ENCODE results near the gene ATP6V1C2. TPM values are rescaled to one million over a fixed set of nuclear protein-coding genes. Genes with fewer than 3 reads are reported as not detected.

ATP6V1C2 gene
- total RNA-seq, 1 donor from 2014 or later = 0.14 TPM

DNA sequence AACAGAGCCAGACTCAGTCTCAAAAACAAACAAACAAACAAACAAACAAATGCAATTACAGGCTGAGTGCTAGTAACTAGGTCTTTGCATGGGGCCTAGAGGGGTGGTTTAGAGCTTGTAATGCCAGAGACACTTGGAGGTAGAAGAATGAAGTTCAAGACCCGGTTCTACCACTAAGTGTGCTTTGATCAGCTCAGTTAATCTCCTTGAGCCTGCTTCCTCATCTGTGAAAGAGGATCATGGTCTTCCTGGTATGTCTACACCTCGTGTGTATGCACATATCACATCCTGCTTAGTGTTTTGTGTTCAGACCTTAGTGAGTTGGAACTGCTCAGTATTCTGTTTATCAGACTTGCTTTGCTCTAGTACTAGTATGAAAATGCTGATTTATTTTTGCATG is 4.8 kb upstream of the ATP6V1C2 start:
- Mint-ChIP-seq H3K36me3 (ENCODE audit: low read depth, unreplicated experiment) (no peaks in the 10 kb centered on the region), H3K4me3 (ENCODE audit: unreplicated experiment) (no peak overlapping the region), H3K9me3 (ENCODE audit: unreplicated experiment) (no peaks in the 10 kb centered on the region), H3K4me1 (ENCODE audit: low read depth, unreplicated experiment) (peaks cover 8% of the 10 kb centered on the region), H3K27ac (ENCODE audit: unreplicated experiment) (no peak overlapping the region), H3K27me3 (ENCODE audit: low read depth, unreplicated experiment) (peaks cover 37% of the 10 kb centered on the region)
- H3K27ac ChIP-seq (ENCODE audit: low read depth, low read length) = no peak overlapping the region
- H4K20me1 ChIP-seq (ENCODE audit: insufficient read depth, low read length) = no peaks in the 10 kb centered on the region
- no peaks in the 10 kb centered on the region for H3K9me3 ChIP-seq (ENCODE audit: insufficient read depth, low read depth, low read length)
- no peak for FAIRE-seq
- H3K4me1 ChIP-seq (ENCODE audit: insufficient read depth, low read length) = peaks cover 12% of the 10 kb centered on the region
- DNase-seq (ENCODE audit: low read depth) = no peak
- H3K4me3 ChIP-seq (ENCODE audit: insufficient read depth, low read depth, low read length) = no peak overlapping the region
- H3K79me2 ChIP-seq (ENCODE audit: insufficient read depth, low read length) = no peaks in the 10 kb centered on the region
- H2AFZ ChIP-seq (ENCODE audit: low read depth, low read length) = no peak overlapping the region
- peaks cover 20% of the 10 kb centered on the region for H3K27me3 ChIP-seq (ENCODE audit: insufficient read depth, low read length)
- no peak overlapping the region for H3K9ac ChIP-seq (ENCODE audit: low read length)
- TF ChIP-seq EZH2 (IDR thresholded peaks at IDR 0.05; ENCODE audit: insufficient read depth, low read length) = no peak
- TF ChIP-seq, protein P1, sequence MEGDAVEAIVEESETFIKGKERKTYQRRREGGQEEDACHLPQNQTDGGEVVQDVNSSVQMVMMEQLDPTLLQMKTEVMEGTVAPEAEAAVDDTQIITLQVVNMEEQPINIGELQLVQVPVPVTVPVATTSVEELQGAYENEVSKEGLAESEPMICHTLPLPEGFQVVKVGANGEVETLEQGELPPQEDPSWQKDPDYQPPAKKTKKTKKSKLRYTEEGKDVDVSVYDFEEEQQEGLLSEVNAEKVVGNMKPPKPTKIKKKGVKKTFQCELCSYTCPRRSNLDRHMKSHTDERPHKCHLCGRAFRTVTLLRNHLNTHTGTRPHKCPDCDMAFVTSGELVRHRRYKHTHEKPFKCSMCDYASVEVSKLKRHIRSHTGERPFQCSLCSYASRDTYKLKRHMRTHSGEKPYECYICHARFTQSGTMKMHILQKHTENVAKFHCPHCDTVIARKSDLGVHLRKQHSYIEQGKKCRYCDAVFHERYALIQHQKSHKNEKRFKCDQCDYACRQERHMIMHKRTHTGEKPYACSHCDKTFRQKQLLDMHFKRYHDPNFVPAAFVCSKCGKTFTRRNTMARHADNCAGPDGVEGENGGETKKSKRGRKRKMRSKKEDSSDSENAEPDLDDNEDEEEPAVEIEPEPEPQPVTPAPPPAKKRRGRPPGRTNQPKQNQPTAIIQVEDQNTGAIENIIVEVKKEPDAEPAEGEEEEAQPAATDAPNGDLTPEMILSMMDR (IDR thresholded peaks at IDR 0.05; ENCODE audit: insufficient read depth, low read depth, low read length) = no peak
- H3K4me2 ChIP-seq (ENCODE audit: low read length) = no peak overlapping the region
- no peaks in the 10 kb centered on the region for H3K36me3 ChIP-seq (ENCODE audit: insufficient read depth, low read length)

- peak overlapping the region; percentile 24 for H3K27ac Mint-ChIP-seq (ENCODE audit: unreplicated experiment)
- H3K4me2 ChIP-seq (ENCODE audit: low read length) = peak overlapping the region; percentile 70
- no peaks in the 10 kb centered on the region for H3K36me3 Mint-ChIP-seq (ENCODE audit: low read depth, unreplicated experiment)
- H3K4me1 Mint-ChIP-seq (ENCODE audit: low read depth, unreplicated experiment) = peaks cover 9% of the 10 kb centered on the region
- no peaks in the 10 kb centered on the region for H3K9me3 ChIP-seq (ENCODE audit: insufficient read depth, low read depth, low read length)
- H3K4me3 Mint-ChIP-seq (ENCODE audit: unreplicated experiment) = no peak overlapping the region
- FAIRE-seq (peak; percentile 43), DNase-seq (ENCODE audit: low read depth) (peak; percentile 67)
- H3K36me3 ChIP-seq (ENCODE audit: insufficient read depth, low read length) = no peaks in the 10 kb centered on the region
- H3K4me3 ChIP-seq (ENCODE audit: insufficient read depth, low read depth, low read length) = no peak overlapping the region
- H3K4me1 ChIP-seq (ENCODE audit: insufficient read depth, low read length) = peaks cover 15% of the 10 kb centered on the region
- H3K27me3 Mint-ChIP-seq (ENCODE audit: low read depth, unreplicated experiment) = peaks cover 43% of the 10 kb centered on the region
- TF ChIP-seq, protein P1 (IDR thresholded peaks at IDR 0.05; ENCODE audit: insufficient read depth, low read depth, low read length) = no peak
- TF ChIP-seq EZH2 (IDR thresholded peaks at IDR 0.05; ENCODE audit: insufficient read depth, low read length) = no peak
- no peaks in the 10 kb centered on the region for H3K79me2 ChIP-seq (ENCODE audit: insufficient read depth, low read length)
- no peak overlapping the region for H2AFZ ChIP-seq (ENCODE audit: low read depth, low read length)
- H3K9me3 Mint-ChIP-seq (ENCODE audit: unreplicated experiment) = no peaks in the 10 kb centered on the region
- no peaks in the 10 kb centered on the region for H4K20me1 ChIP-seq (ENCODE audit: insufficient read depth, low read length)
- H3K27me3 ChIP-seq (ENCODE audit: insufficient read depth, low read length) = peaks cover 30% of the 10 kb centered on the region
- H3K27ac ChIP-seq (ENCODE audit: low read depth, low read length) = no peak overlapping the region
- H3K9ac ChIP-seq (ENCODE audit: low read length) = no peak overlapping the region
Observed at GRCh38 chr2:10717628-10718027, 3.8 kb upstream of the ATP6V1C2 start.

- no peak overlapping the region for H3K9ac ChIP-seq (ENCODE audit: low read length)
- Mint-ChIP-seq H3K4me3 (ENCODE audit: unreplicated experiment) (no peak overlapping the region), H3K9me3 (ENCODE audit: unreplicated experiment) (no peaks in the 10 kb centered on the region), H3K36me3 (ENCODE audit: low read depth, unreplicated experiment) (no peaks in the 10 kb centered on the region), H3K27me3 (ENCODE audit: low read depth, unreplicated experiment) (peaks cover 50% of the 10 kb centered on the region), H3K4me1 (ENCODE audit: low read depth, unreplicated experiment) (peaks cover 10% of the 10 kb centered on the region), H3K27ac (ENCODE audit: unreplicated experiment) (no peak overlapping the region)
- no peaks in the 10 kb centered on the region for H3K9me3 ChIP-seq (ENCODE audit: insufficient read depth, low read depth, low read length)
- no peak overlapping the region for H2AFZ ChIP-seq (ENCODE audit: low read depth, low read length)
- no peaks in the 10 kb centered on the region for H3K79me2 ChIP-seq (ENCODE audit: insufficient read depth, low read length)
- no peaks in the 10 kb centered on the region for H3K36me3 ChIP-seq (ENCODE audit: insufficient read depth, low read length)
- FAIRE-seq (no peak), DNase-seq (ENCODE audit: low read depth) (no peak)
- H3K4me1 ChIP-seq (ENCODE audit: insufficient read depth, low read length) = peaks cover 15% of the 10 kb centered on the region
- no peak overlapping the region for H3K4me3 ChIP-seq (ENCODE audit: insufficient read depth, low read depth, low read length)
- no peak overlapping the region for H3K4me2 ChIP-seq (ENCODE audit: low read length)
- H4K20me1 ChIP-seq (ENCODE audit: insufficient read depth, low read length) = no peaks in the 10 kb centered on the region
- no peak overlapping the region for H3K27ac ChIP-seq (ENCODE audit: low read depth, low read length)
- TF ChIP-seq EZH2 (IDR thresholded peaks at IDR 0.05; ENCODE audit: insufficient read depth, low read length) = no peak
- TF ChIP-seq, protein P1 (IDR thresholded peaks at IDR 0.05; ENCODE audit: insufficient read depth, low read depth, low read length) = no peak
- peaks cover 43% of the 10 kb centered on the region for H3K27me3 ChIP-seq (ENCODE audit: insufficient read depth, low read length)
Observed at GRCh38 chr2:10720306-10720705, 1.1 kb upstream of the ATP6V1C2 start.
